ENCODE data around the gene GOLGA8O.
"Not testable (repeated sequence)": the region's sequence is repeated elsewhere in the genome, so short reads cannot be mapped to it uniquely, and the experiment has no call there.

DNA sequence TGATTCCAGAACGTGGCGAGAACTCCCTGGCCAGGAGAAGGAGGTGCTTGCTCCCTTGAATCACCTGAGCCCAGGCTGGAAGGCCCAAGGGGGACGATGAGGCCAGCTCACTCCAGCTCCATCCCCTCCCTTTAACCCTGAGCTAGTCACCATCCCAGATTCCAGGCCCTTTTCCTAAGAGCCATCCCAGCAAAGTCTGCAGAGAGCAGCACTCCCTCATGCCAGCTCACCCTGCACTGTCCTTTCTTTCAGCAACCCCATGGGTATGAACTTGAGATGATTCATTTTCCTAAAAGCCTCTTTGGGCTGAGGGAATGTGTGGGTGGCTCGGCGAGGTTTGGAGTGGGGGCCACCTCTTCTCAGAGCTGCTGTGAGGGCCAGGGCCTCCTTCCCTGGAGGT is 26.2 kb upstream of the GOLGA8O start:
- TF ChIP-seq POLR2A, POLR2AphosphoS5, SPI1 (IDR thresholded peaks at IDR 0.05; ENCODE audit: low read depth, low read length): not testable (repeated sequence)
